Astrocyte of the cerebellum (primary cell): Measurements from ENCODE around the gene LGALS1.
A peak's percentile ranks its signal among the peaks of the same experiment; 100 is the strongest.

Experiments
- DNase-seq: peaks from one replicate; pipeline ENCODE4 v3.0.0-alpha.2; 2011; ENCODE audit warnings: low read depth
- H3K4me3 ChIP-seq: 2 replicates; pipeline ENCODE4 v1.5.1; 2011; ENCODE audit warnings: mild to moderate bottlenecking, low read depth, low read length, moderate library complexity
- in situ Hi-C: cut with HindIII; loops from 2 replicates; pipeline ENCODE4 v1.10.0; 2017; ENCODE audit warnings: low sequenced_read_pairs
- TF ChIP-seq, protein P1 (sequence below): IDR thresholded peaks from 2 replicates; pipeline ENCODE4 v1.5.1; 2012; ENCODE audit warnings: low read length, low read depth, moderate library complexity, mild to moderate bottlenecking; ENCODE audit errors: missing control alignments

LGALS1 gene

DNA sequence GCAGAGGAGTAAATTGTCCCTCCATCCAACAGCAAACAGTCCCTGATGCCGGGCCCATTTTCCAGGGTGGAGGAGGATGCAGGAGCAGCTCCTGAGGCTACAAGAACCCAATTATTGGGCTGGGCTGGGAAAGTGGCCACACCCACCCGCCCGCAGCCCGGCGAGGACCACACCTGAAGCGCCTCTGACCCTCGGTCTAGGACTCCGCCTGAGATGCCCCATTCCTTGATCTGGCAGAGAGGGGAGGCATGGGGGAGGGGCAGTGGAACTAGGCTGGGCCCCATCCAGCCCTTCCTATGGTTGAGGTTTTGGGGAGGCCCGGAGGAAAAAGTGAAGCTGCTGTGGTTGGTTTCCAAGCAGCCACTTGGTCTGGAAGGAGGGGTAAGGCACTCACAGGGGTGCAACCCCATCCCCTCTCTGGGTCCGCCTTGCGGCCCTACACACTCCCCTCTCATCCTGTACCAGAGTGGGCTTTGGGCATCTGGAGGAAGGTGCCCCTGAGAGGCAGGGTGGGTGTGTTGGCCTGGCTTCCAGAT is 2.4 kb upstream of the LGALS1 start:
- TF ChIP-seq, protein P1, sequence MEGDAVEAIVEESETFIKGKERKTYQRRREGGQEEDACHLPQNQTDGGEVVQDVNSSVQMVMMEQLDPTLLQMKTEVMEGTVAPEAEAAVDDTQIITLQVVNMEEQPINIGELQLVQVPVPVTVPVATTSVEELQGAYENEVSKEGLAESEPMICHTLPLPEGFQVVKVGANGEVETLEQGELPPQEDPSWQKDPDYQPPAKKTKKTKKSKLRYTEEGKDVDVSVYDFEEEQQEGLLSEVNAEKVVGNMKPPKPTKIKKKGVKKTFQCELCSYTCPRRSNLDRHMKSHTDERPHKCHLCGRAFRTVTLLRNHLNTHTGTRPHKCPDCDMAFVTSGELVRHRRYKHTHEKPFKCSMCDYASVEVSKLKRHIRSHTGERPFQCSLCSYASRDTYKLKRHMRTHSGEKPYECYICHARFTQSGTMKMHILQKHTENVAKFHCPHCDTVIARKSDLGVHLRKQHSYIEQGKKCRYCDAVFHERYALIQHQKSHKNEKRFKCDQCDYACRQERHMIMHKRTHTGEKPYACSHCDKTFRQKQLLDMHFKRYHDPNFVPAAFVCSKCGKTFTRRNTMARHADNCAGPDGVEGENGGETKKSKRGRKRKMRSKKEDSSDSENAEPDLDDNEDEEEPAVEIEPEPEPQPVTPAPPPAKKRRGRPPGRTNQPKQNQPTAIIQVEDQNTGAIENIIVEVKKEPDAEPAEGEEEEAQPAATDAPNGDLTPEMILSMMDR, result no peak
- no peak for DNase-seq
- H3K4me3 ChIP-seq, result no peak overlapping the region
- in situ Hi-C loops, result no loop called here

DNA sequence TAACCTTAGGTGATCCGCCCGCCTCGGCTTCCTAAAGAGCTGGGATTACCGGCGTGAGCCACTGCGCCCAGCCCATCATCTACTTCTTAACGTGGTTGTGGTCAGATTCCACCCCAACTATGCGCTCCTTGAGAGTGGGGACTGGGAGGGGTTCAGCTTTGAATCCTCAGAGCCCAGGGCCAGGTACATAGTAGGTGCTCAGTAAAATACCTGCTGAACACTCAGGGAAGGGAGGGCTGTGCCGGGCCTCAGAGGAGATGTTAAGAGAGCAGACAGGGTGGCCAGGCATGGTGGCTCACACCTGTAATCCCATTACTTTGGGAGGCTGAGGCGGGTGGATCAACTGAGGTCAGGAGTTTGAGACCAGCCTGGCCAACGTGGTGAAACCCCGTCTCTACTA is 1.2 kb upstream of the LGALS1 start:
- no peak for DNase-seq
- in situ Hi-C loops, result no loop called here
- no peak overlapping the region for H3K4me3 ChIP-seq
- TF ChIP-seq, protein P1, result no peak

DNA sequence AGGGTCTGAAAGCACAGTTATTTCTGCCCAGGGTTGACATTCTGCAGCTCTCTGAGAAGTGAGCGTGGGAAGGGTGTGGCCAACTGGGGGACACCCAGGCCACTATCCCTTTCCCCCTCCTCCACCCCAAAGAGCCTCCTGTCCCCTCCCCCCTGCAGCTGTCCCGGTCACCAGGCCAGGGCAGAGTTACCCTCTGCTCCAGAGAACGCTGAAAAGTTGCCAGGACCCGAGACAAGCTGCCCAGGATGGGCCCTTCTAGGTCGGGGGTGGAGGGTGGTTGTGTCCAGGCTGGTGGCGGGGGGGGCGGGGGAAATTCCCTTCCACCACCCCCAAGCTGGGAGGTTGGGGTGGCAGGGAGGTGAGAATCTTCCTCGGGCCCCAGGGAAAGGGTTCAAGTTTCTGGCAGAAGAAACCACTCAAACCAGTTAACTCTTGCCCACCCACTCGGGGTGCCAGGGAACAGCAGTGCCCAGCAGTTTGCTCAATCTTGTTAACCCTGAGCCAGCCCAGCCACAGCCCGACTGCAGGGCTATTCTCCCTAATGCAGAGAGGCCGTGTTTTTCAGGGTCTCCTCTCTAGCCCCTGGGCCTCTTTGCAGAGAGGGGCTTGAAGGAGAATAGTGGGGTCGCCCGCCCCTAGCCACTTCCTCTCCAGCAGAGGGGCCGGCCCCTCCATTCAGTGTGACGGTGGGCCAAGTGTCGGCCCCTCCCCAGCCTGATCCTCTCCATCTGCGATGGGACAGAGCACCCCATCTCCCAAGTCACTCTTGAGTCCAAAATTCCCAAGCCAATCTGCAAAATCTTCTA is 697 bp downstream of the LGALS1 start:
- TF ChIP-seq, protein P1, result no peak

DNA sequence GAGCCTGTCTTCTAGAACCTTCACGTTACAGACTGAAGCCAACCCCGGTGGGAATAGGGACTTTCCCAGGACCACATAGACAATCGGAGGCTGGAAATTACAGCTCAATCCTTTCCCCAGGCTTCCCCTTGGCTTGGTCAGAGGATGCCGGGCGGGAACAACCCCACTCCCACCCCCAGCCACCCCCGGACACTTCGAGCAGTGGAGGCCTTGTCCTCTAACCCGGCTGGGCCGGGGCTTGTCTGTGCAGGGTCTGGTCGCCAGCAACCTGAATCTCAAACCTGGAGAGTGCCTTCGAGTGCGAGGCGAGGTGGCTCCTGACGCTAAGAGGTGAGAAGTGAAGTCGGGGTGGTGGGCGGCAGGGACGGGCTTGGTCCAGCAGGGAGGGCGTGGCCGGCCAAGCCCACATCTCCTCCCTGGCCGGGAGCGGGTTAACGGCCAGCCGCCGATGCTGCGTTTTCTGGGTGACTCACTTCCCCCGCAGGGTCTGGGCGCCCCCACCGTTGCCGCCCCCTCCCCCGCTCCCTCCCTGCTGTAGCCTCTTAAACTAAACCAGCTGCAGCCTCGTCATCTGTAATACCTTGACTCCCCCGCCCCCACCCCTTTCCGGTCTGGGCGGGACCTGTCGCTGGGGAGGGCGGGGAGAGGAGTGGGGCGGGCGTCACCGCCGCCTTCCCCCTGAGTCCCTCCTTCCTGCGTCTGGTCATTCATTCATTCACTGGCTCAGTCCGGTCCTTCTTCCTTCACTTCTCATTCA is 1.5 kb downstream of the LGALS1 start:
- in situ Hi-C loops, result no loop called here
- H3K4me3 ChIP-seq, result peak overlapping the region; percentile 93

More for the DNA sequence above, 697 bp downstream of the LGALS1 start:
- in situ Hi-C loops, result no loop called here
- H3K4me3 ChIP-seq, result peak overlapping the region; percentile 93
- no peak for DNase-seq

DNA sequence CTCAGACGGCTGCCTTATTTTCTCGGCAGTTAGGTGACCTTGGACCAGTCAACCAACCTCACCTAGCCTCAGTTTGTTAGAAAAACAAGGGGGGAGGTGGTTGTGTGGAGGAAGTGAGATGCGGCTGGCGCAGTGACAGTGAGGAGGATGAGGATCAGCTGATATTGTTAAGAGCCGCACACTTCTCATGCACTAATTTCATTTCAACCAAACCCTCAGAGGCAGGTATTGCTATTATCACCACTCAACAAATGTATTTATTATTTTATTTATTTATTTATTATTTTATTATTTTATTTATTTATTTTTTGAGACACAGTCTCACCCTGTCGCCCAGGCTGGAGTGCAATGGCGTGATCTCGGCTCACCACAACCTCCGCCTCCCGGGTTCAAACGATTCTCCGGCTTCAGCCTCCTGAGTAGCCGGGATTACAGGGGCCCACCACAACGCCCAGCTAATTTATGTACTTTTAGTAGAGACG is 2.1 kb downstream of the LGALS1 start:
- in situ Hi-C loops, result no loop called here
- TF ChIP-seq, protein P1, result no peak

More for the DNA sequence above, 1.5 kb downstream of the LGALS1 start:
- peak; percentile 87 for DNase-seq
- TF ChIP-seq, protein P1, result no peak

DNA sequence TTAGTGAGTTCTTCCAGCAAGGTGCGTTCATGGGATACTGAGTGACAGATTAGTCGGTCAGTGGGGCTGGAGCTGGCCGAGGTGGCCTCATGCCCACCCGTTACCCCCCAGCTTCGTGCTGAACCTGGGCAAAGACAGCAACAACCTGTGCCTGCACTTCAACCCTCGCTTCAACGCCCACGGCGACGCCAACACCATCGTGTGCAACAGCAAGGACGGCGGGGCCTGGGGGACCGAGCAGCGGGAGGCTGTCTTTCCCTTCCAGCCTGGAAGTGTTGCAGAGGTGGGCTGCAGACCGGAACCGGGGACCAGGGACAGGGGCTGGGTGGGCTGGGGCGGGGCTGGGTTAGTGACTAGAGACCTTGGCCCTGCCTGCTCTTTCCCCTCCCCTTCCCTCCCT is 2.9 kb downstream of the LGALS1 start:
- DNase-seq, result no peak
- peak overlapping the region; percentile 93 for H3K4me3 ChIP-seq
- in situ Hi-C loops, result no loop called here
- TF ChIP-seq, protein P1, result no peak

More for the DNA sequence above, 2.1 kb downstream of the LGALS1 start:
- H3K4me3 ChIP-seq, result peak overlapping the region; percentile 93
- DNase-seq, result no peak
